ENCODE measurements around the gene PDZRN3.

- no peak for TF ChIP-seq CTCF (IDR thresholded peaks at IDR 0.05 in 8 of 11, conservative IDR thresholded peaks at IDR 0.05 in 3 of 11)
- TF ChIP-seq POLR2A (IDR thresholded peaks at IDR 0.05), result no peak
Observed at GRCh38 chr3:73538486-73538885, 86.3 kb downstream of the PDZRN3 start.
